Measurements from ENCODE around the gene KIAA1586. TPM values are rescaled to one million over a fixed set of nuclear protein-coding genes. Genes with fewer than 3 reads are reported as not detected.

KIAA1586 gene
- total and polyA plus RNA-seq, 9 of the 15 experiments (the other 6 are each of a cell fraction or from before 2014, with no cell fraction given) = 23.4 to 43.6 (median 29.5) TPM

DNA sequence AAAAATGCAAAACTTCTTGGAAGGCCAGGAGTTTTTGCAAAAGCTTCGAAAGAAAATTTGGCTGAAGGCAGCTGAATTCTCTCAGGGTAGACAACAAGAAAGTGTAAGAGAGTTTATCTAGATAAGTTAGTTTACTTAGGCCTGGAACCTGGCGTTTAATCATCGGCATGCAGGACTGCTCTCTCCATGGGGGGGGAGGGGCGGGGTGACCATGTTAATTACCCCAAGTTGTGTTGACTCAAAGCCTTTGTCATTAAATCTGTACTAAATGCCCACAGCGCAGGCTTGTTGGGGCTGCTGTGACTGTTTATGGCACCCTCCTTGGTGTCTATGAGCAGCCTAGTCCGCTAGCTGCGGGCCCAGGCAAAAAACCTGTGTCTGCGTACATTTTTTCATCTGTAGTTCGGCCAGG, 23.4 kb downstream of the KIAA1586 start (continued):
- TF ChIP-seq, protein P1, sequence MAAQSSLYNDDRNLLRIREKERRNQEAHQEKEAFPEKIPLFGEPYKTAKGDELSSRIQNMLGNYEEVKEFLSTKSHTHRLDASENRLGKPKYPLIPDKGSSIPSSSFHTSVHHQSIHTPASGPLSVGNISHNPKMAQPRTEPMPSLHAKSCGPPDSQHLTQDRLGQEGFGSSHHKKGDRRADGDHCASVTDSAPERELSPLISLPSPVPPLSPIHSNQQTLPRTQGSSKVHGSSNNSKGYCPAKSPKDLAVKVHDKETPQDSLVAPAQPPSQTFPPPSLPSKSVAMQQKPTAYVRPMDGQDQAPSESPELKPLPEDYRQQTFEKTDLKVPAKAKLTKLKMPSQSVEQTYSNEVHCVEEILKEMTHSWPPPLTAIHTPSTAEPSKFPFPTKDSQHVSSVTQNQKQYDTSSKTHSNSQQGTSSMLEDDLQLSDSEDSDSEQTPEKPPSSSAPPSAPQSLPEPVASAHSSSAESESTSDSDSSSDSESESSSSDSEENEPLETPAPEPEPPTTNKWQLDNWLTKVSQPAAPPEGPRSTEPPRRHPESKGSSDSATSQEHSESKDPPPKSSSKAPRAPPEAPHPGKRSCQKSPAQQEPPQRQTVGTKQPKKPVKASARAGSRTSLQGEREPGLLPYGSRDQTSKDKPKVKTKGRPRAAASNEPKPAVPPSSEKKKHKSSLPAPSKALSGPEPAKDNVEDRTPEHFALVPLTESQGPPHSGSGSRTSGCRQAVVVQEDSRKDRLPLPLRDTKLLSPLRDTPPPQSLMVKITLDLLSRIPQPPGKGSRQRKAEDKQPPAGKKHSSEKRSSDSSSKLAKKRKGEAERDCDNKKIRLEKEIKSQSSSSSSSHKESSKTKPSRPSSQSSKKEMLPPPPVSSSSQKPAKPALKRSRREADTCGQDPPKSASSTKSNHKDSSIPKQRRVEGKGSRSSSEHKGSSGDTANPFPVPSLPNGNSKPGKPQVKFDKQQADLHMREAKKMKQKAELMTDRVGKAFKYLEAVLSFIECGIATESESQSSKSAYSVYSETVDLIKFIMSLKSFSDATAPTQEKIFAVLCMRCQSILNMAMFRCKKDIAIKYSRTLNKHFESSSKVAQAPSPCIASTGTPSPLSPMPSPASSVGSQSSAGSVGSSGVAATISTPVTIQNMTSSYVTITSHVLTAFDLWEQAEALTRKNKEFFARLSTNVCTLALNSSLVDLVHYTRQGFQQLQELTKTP (IDR thresholded peaks at IDR 0.05; ENCODE audit: low read depth in 1 of 2, partially characterized antibody in 2 of 2) = no peak
- TF ChIP-seq ZNF644 (tag; IDR thresholded peaks at IDR 0.05; ENCODE audit: low read depth) = no peak
- TF ChIP-seq CBFA2T2 (conservative IDR thresholded peaks at IDR 0.05) = peak; percentile 64
- peak; percentile 52; the same call in 1 of the 2 replicates for TF ChIP-seq MTA2 (IDR thresholded peaks at IDR 0.05; ENCODE audit: low read depth)
- TF ChIP-seq, protein P2, sequence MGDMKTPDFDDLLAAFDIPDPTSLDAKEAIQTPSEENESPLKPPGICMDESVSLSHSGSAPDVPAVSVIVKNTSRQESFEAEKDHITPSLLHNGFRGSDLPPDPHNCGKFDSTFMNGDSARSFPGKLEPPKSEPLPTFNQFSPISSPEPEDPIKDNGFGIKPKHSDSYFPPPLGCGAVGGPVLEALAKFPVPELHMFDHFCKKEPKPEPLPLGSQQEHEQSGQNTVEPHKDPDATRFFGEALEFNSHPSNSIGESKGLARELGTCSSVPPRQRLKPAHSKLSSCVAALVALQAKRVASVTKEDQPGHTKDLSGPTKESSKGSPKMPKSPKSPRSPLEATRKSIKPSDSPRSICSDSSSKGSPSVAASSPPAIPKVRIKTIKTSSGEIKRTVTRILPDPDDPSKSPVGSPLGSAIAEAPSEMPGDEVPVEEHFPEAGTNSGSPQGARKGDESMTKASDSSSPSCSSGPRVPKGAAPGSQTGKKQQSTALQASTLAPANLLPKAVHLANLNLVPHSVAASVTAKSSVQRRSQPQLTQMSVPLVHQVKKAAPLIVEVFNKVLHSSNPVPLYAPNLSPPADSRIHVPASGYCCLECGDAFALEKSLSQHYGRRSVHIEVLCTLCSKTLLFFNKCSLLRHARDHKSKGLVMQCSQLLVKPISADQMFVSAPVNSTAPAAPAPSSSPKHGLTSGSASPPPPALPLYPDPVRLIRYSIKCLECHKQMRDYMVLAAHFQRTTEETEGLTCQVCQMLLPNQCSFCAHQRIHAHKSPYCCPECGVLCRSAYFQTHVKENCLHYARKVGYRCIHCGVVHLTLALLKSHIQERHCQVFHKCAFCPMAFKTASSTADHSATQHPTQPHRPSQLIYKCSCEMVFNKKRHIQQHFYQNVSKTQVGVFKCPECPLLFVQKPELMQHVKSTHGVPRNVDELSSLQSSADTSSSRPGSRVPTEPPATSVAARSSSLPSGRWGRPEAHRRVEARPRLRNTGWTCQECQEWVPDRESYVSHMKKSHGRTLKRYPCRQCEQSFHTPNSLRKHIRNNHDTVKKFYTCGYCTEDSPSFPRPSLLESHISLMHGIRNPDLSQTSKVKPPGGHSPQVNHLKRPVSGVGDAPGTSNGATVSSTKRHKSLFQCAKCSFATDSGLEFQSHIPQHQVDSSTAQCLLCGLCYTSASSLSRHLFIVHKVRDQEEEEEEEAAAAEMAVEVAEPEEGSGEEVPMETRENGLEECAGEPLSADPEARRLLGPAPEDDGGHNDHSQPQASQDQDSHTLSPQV (IDR thresholded peaks at IDR 0.05) = 0 out of 2 replicates have a peak, but pooled peaks have one; percentile 13
- no peak for TF ChIP-seq NUFIP1 (IDR thresholded peaks at IDR 0.05; ENCODE audit: partially characterized antibody)
- TF ChIP-seq HNRNPK (IDR thresholded peaks at IDR 0.05; ENCODE audit: low read depth, low read length, poor library complexity, severe bottlenecking) = no peak
- TF ChIP-seq MEF2A (IDR thresholded peaks at IDR 0.05; ENCODE audit: control insufficient read depth, low read depth, low read length) = no peak
- TF ChIP-seq ELF1 (tag; IDR thresholded peaks at IDR 0.05) = no peak
- peak; percentile 72 for TF ChIP-seq TAL1 (IDR thresholded peaks at IDR 0.05)
- TF ChIP-seq, protein P3, sequence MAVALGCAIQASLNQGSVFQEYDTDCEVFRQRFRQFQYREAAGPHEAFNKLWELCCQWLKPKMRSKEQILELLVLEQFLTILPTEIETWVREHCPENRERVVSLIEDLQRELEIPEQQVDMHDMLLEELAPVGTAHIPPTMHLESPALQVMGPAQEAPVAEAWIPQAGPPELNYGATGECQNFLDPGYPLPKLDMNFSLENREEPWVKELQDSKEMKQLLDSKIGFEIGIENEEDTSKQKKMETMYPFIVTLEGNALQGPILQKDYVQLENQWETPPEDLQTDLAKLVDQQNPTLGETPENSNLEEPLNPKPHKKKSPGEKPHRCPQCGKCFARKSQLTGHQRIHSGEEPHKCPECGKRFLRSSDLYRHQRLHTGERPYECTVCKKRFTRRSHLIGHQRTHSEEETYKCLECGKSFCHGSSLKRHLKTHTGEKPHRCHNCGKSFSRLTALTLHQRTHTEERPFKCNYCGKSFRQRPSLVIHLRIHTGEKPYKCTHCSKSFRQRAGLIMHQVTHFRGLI (CRISPR knock-in tag; IDR thresholded peaks at IDR 0.05) = no peak
- TF ChIP-seq, protein P4, sequence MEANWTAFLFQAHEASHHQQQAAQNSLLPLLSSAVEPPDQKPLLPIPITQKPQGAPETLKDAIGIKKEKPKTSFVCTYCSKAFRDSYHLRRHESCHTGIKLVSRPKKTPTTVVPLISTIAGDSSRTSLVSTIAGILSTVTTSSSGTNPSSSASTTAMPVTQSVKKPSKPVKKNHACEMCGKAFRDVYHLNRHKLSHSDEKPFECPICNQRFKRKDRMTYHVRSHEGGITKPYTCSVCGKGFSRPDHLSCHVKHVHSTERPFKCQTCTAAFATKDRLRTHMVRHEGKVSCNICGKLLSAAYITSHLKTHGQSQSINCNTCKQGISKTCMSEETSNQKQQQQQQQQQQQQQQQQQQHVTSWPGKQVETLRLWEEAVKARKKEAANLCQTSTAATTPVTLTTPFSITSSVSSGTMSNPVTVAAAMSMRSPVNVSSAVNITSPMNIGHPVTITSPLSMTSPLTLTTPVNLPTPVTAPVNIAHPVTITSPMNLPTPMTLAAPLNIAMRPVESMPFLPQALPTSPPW (CRISPR knock-in tag; IDR thresholded peaks at IDR 0.05) = 0 out of 2 replicates have a peak, but pooled peaks have one; percentile 15
- TF ChIP-seq ZSCAN32 (CRISPR knock-in tag; IDR thresholded peaks at IDR 0.05) = no peak
- TF ChIP-seq, protein P5, sequence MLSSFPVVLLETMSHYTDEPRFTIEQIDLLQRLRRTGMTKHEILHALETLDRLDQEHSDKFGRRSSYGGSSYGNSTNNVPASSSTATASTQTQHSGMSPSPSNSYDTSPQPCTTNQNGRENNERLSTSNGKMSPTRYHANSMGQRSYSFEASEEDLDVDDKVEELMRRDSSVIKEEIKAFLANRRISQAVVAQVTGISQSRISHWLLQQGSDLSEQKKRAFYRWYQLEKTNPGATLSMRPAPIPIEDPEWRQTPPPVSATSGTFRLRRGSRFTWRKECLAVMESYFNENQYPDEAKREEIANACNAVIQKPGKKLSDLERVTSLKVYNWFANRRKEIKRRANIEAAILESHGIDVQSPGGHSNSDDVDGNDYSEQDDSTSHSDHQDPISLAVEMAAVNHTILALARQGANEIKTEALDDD (IDR thresholded peaks at IDR 0.05) = peak; percentile 89
- TF ChIP-seq MED1 (CRISPR knock-in tag; IDR thresholded peaks at IDR 0.05; ENCODE audit: borderline replicate concordance) = no peak
- TF ChIP-seq ZNF12 (CRISPR knock-in tag; IDR thresholded peaks at IDR 0.05) = no peak
